ENCODE data around the gene ATG2A.
"Not testable (repeated sequence)": the region's sequence is repeated elsewhere in the genome, so short reads cannot be mapped to it uniquely, and the experiment has no call there.

The ATG2A gene

GRCh38 chr11:64851831-64852351 lies 65.1 kb downstream of the ATG2A start:
- DNase-seq = no peak

GRCh38 chr11:64850979-64851567 lies 65.9 kb downstream of the ATG2A start:
- DNase-seq = peak; percentile 66

- no peak for DNase-seq
Measured at GRCh38 chr11:64849598-64850356, 67.2 kb downstream of the ATG2A start.

- no peak for DNase-seq
Measured at GRCh38 chr11:64848826-64849597, 68.0 kb downstream of the ATG2A start.

GRCh38 chr11:64848214-64848825 lies 68.7 kb downstream of the ATG2A start:
- DNase-seq = no peak

- DNase-seq = peak; percentile 94
Measured at GRCh38 chr11:64846998-64847666, 69.9 kb downstream of the ATG2A start.

GRCh38 chr11:64845776-64846129 lies 71.3 kb downstream of the ATG2A start:
- not testable (repeated sequence) for DNase-seq

GRCh38 chr11:64845129-64845775 lies 71.8 kb downstream of the ATG2A start:
- no peak for DNase-seq

Data from activated CD4-positive, alpha-beta T cell treated with anti-CD3 and anti-CD28 coated beads, Interleukin-10, Interleukin-2, amounts not matched to agents 100 ng/mL and 50 ng/mL, durations not matched to agents 16 hours and 8 hours (primary cell).